Fibroblast of lung (primary cell): ENCODE measurements around the gene CYP2R1. TPM values are rescaled to one million over a fixed set of nuclear protein-coding genes. Genes with fewer than 3 reads are reported as not detected.

Experiments used
- DNase-seq, 2 donors: peaks; one replicate each; pipeline versions ENCODE4 v3.0.0 to v3.0.0-alpha.2; 2010; ENCODE audit warnings: low read depth in 2 of 2
- H2AFZ ChIP-seq: 2 replicates; pipeline ENCODE4 v1.5.1; 2012; ENCODE audit warnings: low read length, control low read depth, inconsistent platforms
- H3K27ac ChIP-seq: 2 replicates; pipeline ENCODE4 v1.5.1; 2011; ENCODE audit warnings: low read length, control low read depth; ENCODE audit not compliant: insufficient read depth
- H3K27me3 ChIP-seq: 2 replicates; pipeline ENCODE4 v1.5.1; 2011; ENCODE audit warnings: mild to moderate bottlenecking, low read length; ENCODE audit not compliant: control insufficient read depth, insufficient read depth
- H3K36me3 ChIP-seq: 2 replicates; pipeline ENCODE4 v1.5.1; 2011; ENCODE audit warnings: low read length; ENCODE audit not compliant: control insufficient read depth, insufficient read depth
- H3K4me1 ChIP-seq: 2 replicates; pipeline ENCODE4 v1.5.1; 2011; ENCODE audit warnings: low read length; ENCODE audit not compliant: control insufficient read depth, insufficient read depth; ENCODE audit errors: extremely low read depth
- H3K4me2 ChIP-seq: 2 replicates; pipeline ENCODE4 v1.5.1; 2011; ENCODE audit warnings: low read length, control low read depth; ENCODE audit not compliant: insufficient read depth; ENCODE audit errors: extremely low read depth
- H3K4me3 ChIP-seq, 4 experiments: fragments of 200-600 bp in 1 of 4; sonication (generic) in 1 of 4; replicated peaks in 1 of 4; 2 replicates each; pipeline ENCODE4 v1.5.1; 2011 to 2016; ENCODE audit warnings: low read length in 4 of 4, low read depth in 3 of 4, mild to moderate bottlenecking in 3 of 4, control low read depth in 2 of 4, inconsistent platforms in 1 of 4, mixed read lengths in 1 of 4; ENCODE audit not compliant: insufficient read depth in 1 of 4; ENCODE audit errors: control extremely low read depth in 1 of 4
- H3K79me2 ChIP-seq: 2 replicates; pipeline ENCODE4 v1.5.1; 2012; ENCODE audit warnings: mild to moderate bottlenecking, low read length, inconsistent platforms; ENCODE audit not compliant: control insufficient read depth, insufficient read depth
- H3K9ac ChIP-seq: 2 replicates; pipeline ENCODE4 v1.5.1; 2011; ENCODE audit warnings: mild to moderate bottlenecking, low read length, control low read depth; ENCODE audit not compliant: insufficient read depth
- H3K9me3 ChIP-seq: 2 replicates; pipeline ENCODE4 v1.5.1; 2012; ENCODE audit warnings: low read depth, low read length; ENCODE audit not compliant: control insufficient read depth, insufficient read depth
- H4K20me1 ChIP-seq: 2 replicates; pipeline ENCODE4 v1.5.1; 2011; ENCODE audit warnings: low read length; ENCODE audit not compliant: control insufficient read depth, insufficient read depth; ENCODE audit errors: extremely low read depth
- CTCF ChIP-seq, 2 donors: IDR thresholded peaks in 1 of 2; conservative IDR thresholded peaks in 1 of 2; 1 replicate in 1 of 2; 2 replicates in 1 of 2; pipeline ENCODE4 v1.5.1; 2011 to 2012; ENCODE audit warnings: low read length in 2 of 2, control low read depth in 1 of 2, inconsistent platforms in 1 of 2, low read depth in 1 of 2, mild to moderate bottlenecking in 1 of 2
- EZH2 ChIP-seq: IDR thresholded peaks from 2 replicates; pipeline ENCODE4 v1.5.1; 2012; ENCODE audit warnings: low read length, control low read depth, mild to moderate bottlenecking; ENCODE audit errors: missing control alignments
- polyA plus RNA-seq, 2 donors: library from polyadenylated mRNA; depleted of rRNA in 1 of 2; stranded (reverse) in 1 of 2; unstranded in 1 of 2; fragments of >200 nt; gene quantifications; 2 replicates each; pipeline ENCODE4 v1.2.1, GENCODE V29; 2011 to 2012; ENCODE audit warnings: missing spikeins in 1 of 2
- total RNA-seq: library from RNA; depleted of rRNA; stranded (reverse); fragments of >200 nt; gene quantifications from 2 replicates; pipeline ENCODE4 v1.2.1, GENCODE V29; 2014

The CYP2R1 gene
- total and polyA plus RNA-seq, 2 donors (not counting 1 experiment from before 2014, with no cell fraction given) = 4.2 to 13.9 TPM

DNA sequence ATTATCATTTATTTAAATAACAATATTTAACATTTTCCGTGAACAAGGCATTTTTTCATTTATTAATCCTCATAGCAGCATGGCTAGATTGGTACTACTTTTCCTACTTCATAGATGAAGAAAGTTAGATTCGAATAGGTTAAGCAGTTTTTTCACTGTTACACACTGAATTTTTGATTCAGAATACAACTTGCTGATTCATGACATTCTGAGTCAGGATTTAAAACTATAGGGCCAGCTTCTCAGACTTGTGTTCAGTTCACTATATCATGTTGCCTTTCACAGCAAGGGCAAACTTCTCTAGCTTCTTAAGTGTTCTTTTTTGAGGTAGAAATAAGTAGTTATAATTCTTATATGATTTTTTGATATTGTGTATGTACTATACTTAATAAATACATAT lies 31.5 kb downstream of the CYP2R1 start:
- H3K4me3 ChIP-seq = no peak overlapping the region
- no peak for DNase-seq
- TF ChIP-seq EZH2 = no peak
- TF ChIP-seq CTCF (conservative IDR thresholded peaks at IDR 0.05 in 1 of 2, IDR thresholded peaks at IDR 0.05 in 1 of 2; ENCODE audit: low read depth in 1 of 2, low read length in 2 of 2) = no peak

GRCh38 chr11:14858404-14858803 lies 33.6 kb downstream of the CYP2R1 start:
- Histone ChIP-seq H3K79me2 (no peaks in the 10 kb centered on the region), H3K4me1 (no peaks in the 10 kb centered on the region), H3K4me2 (no peak overlapping the region), H3K9ac (no peak overlapping the region), H3K27ac (no peak overlapping the region), H3K4me3 (no peak overlapping the region), H3K27me3 (no peaks in the 10 kb centered on the region), H4K20me1 (no peaks in the 10 kb centered on the region), H2AFZ (no peak overlapping the region), H3K9me3 (no peaks in the 10 kb centered on the region), H3K36me3 (no peaks in the 10 kb centered on the region)
- DNase-seq = no peak
- TF ChIP-seq EZH2 (no peak), CTCF (conservative IDR thresholded peaks at IDR 0.05 in 1 of 2, IDR thresholded peaks at IDR 0.05 in 1 of 2; ENCODE audit: low read depth in 1 of 2, low read length in 2 of 2) (no peak)

More for the DNA sequence above, 31.5 kb downstream of the CYP2R1 start:
- no peaks in the 10 kb centered on the region for H3K4me1 ChIP-seq
- H3K27ac ChIP-seq = no peak overlapping the region
- no peaks in the 10 kb centered on the region for H3K79me2 ChIP-seq
- H3K4me2 ChIP-seq = no peak overlapping the region
- no peak overlapping the region for H2AFZ ChIP-seq
- H3K9ac ChIP-seq = no peak overlapping the region
- no peaks in the 10 kb centered on the region for H4K20me1 ChIP-seq
- H3K36me3 ChIP-seq = no peaks in the 10 kb centered on the region
- no peaks in the 10 kb centered on the region for H3K27me3 ChIP-seq
- H3K9me3 ChIP-seq = no peaks in the 10 kb centered on the region

- no peaks in the 10 kb centered on the region for H3K36me3 ChIP-seq
- no peak overlapping the region for H2AFZ ChIP-seq
- no peaks in the 10 kb centered on the region for H3K27me3 ChIP-seq
- H3K79me2 ChIP-seq = no peaks in the 10 kb centered on the region
- H3K4me2 ChIP-seq = no peak overlapping the region
- no peaks in the 10 kb centered on the region for H4K20me1 ChIP-seq
- H3K4me1 ChIP-seq = no peaks in the 10 kb centered on the region
- H3K27ac ChIP-seq = no peak overlapping the region
- DNase-seq = no peak
- no peak overlapping the region for H3K9ac ChIP-seq
- no peak overlapping the region for H3K4me3 ChIP-seq
- TF ChIP-seq EZH2 = no peak
- H3K9me3 ChIP-seq = no peaks in the 10 kb centered on the region
Measured at GRCh38 chr11:14857621-14858020, 34.4 kb downstream of the CYP2R1 start.
